CD4-positive, CD25-positive, alpha-beta regulatory T cell (primary cell): ENCODE measurements around the gene CLCN1. TPM values are rescaled to one million over a fixed set of nuclear protein-coding genes. Genes with fewer than 3 reads are reported as not detected.
A peak's percentile ranks its signal among the peaks of the same experiment; 100 is the strongest.

Experiments used
- ATAC-seq, 2 donors: fragments of 150-1000 bp; cut with Tn5 transposase; one replicate each; pipeline ENCODE4 v1.10.0; 2021; ENCODE audit warnings: low read depth in 2 of 2, moderate number of reproducible peaks in 2 of 2, moderate library complexity in 1 of 2
- DNase-seq, 3 donors: peaks; one replicate each; pipeline versions ENCODE4 v3.0.0 to v3.0.0-alpha.2; 2012 to 2022; ENCODE audit warnings: mixed read lengths in 1 of 3
- H3K27ac ChIP-seq: one replicate; pipeline ENCODE4 v1.7.0; 2013; ENCODE audit warnings: mild to moderate bottlenecking, low read length; ENCODE audit not compliant: insufficient read depth, poor library complexity, severe bottlenecking
- H3K27me3 ChIP-seq: one replicate; pipeline ENCODE4 v1.7.0; 2013; ENCODE audit warnings: low read length; ENCODE audit not compliant: control insufficient read depth, insufficient read depth
- H3K36me3 ChIP-seq: one replicate; pipeline ENCODE4 v1.7.0; 2013; ENCODE audit warnings: mild to moderate bottlenecking, low read length, moderate library complexity; ENCODE audit not compliant: control insufficient read depth, insufficient read depth
- H3K4me1 ChIP-seq: 2 replicates; pipeline ENCODE4 v1.7.0; 2013; ENCODE audit warnings: mild to moderate bottlenecking, low read length; ENCODE audit not compliant: insufficient read depth, control insufficient read depth, poor library complexity, severe bottlenecking
- H3K4me3 ChIP-seq: one replicate; pipeline ENCODE4 v1.7.0; 2013; ENCODE audit warnings: low read depth, mild to moderate bottlenecking, low read length, moderate library complexity
- H3K9me3 ChIP-seq, 2 experiments: 1 replicate in 1 of 2; 2 replicates in 1 of 2; pipeline ENCODE4 v1.7.0; 2013; ENCODE audit warnings: low read length in 2 of 2, mild to moderate bottlenecking in 1 of 2, moderate library complexity in 1 of 2; ENCODE audit not compliant: control insufficient read depth in 2 of 2
- H3K27ac Mint-ChIP-seq, 3 donors: one replicate each; pipeline ENCODE4 v1.8.0; 2020 to 2022; ENCODE audit warnings: mild to moderate bottlenecking in 3 of 3, mixed read lengths in 3 of 3, moderate library complexity in 2 of 3
- H3K27me3 Mint-ChIP-seq: one replicate; pipeline ENCODE4 v1.8.0; 2022; ENCODE audit warnings: mild to moderate bottlenecking, mixed read lengths
- H3K36me3 Mint-ChIP-seq: one replicate; pipeline ENCODE4 v1.8.0; 2020; ENCODE audit warnings: mixed read lengths
- H3K4me1 Mint-ChIP-seq, 4 donors: one replicate each; pipeline ENCODE4 v1.8.0; 2020 to 2022; ENCODE audit warnings: mixed read lengths in 4 of 4, mild to moderate bottlenecking in 1 of 4
- H3K4me3 Mint-ChIP-seq, 4 donors: one replicate each; pipeline ENCODE4 v1.8.0; 2020 to 2022; ENCODE audit warnings: mild to moderate bottlenecking in 4 of 4, mixed read lengths in 4 of 4, moderate library complexity in 3 of 4
- H3K9me3 Mint-ChIP-seq, 7 donors: one replicate each; pipeline ENCODE4 v1.8.0; 2020 to 2022; ENCODE audit warnings: mixed read lengths in 7 of 7, mild to moderate bottlenecking in 3 of 7, moderate library complexity in 2 of 7
- polyA plus RNA-seq, 4 donors: library from polyadenylated mRNA; unstranded; fragments of 300-500 nt; fragmentation: Illumina TruSeq; gene quantifications; one replicate each; pipeline ENCODE4 v1.2.3, GENCODE V29; 2021
- total RNA-seq: library from RNA; stranded (reverse); gene quantifications from one replicate; pipeline ENCODE4 v1.2.3, GENCODE V29; 2022

The CLCN1 gene
- total and polyA plus RNA-seq, 5 donors from 2014 or later: 0.05 TPM; not detected in 4

DNA sequence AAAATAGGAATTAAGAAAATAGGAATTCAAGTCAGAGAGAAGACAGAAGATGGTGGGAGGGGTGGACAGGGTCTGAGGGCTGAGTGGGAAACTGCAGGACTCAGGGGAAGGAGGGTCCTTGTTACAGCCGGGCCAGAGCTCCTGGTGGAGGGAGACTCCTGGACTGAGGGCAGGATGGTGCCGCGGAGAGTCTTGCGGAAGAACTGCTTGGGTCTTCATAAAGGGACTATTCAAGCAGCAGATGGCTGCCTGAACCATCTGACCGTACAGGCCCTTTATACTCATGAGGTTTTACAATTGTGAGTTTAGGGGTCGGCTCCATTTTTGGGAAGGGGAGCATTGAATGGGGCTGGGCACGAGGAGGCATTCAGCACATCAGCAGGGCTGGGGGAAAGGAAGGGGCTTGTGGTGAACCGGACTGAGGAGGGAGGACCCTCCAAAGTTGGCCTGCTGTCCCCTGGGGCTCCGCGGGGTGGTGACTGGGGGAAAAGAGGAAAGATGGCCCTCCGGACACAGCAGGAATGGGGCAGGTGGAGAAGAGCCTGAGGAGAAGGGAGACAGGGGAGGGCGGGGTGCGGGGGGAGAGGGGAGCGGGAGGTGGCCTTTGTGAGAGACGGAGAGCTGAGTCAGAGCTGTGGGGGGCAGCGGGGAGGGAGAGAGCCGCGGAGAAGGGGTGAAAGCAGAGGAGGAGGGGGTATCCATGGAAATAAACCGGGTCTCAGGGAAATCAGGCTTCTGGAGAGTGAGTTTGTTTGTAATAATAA lies 45.1 kb downstream of the CLCN1 start:
- no peaks in the 10 kb centered on the region for H3K9me3 ChIP-seq
- no peaks in the 10 kb centered on the region for H3K36me3 ChIP-seq
- H3K27ac Mint-ChIP-seq: peak overlapping the region in 1 of 3 donors; percentile 62
- DNase-seq (no peak), ATAC-seq (no peak)
- H3K9me3 Mint-ChIP-seq: no peaks in the 10 kb centered on the region
- H3K36me3 Mint-ChIP-seq: peaks cover 2% of the 10 kb centered on the region
- H3K4me1 ChIP-seq: peaks cover 19% of the 10 kb centered on the region
- no peak overlapping the region for H3K27ac ChIP-seq
- peak overlapping the region; percentile 76 to 87 (median 85) for H3K4me3 Mint-ChIP-seq
- peaks cover 23% of the 10 kb centered on the region for H3K27me3 ChIP-seq
- peaks cover 60% of the 10 kb centered on the region for H3K27me3 Mint-ChIP-seq
- H3K4me3 ChIP-seq: no peak overlapping the region
- peaks cover 5 to 25% (median 12%) of the 10 kb centered on the region in 4 donors for H3K4me1 Mint-ChIP-seq

DNA sequence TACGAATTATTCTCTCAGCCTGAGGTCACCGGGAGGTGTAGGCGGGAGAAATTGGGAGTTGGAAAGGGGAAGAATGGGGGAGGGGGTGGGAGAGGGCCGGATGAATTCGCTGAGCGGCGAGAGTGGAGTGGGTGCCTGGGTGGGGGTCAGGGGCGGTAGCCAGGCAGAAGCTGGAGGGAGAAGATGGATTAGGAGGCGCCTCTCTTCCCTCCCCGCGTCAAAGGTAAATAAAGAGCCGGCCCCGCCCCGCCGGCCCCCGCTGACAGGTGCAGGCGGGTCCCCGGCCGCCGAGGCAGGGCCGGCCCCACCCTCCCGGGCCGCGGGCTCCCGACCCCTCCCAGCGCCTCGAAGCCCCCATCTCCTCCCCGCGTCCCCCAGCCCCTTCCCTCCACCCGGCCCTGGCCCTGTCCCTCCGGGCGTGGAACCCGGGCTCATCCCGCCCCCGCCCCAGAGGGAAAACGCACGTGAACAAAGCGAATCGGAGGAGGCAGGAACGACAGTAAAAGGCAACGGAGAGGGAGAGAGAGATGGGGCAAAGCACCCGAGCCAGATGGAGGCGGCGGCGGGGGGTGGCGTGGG lies 45.7 kb downstream of the CLCN1 start:
- Mint-ChIP-seq H3K9me3 (no peaks in the 10 kb centered on the region), H3K27ac (no peak overlapping the region), H3K27me3 (peaks cover 63% of the 10 kb centered on the region), H3K4me1 (peaks cover 5 to 25% (median 12%) of the 10 kb centered on the region in 4 donors), H3K36me3 (peaks cover 2% of the 10 kb centered on the region), H3K4me3 (peak overlapping the region; percentile 52 to 91 (median 84))
- Histone ChIP-seq H3K27me3 (peaks cover 24% of the 10 kb centered on the region), H3K27ac (no peak overlapping the region), H3K9me3 (no peaks in the 10 kb centered on the region), H3K36me3 (no peaks in the 10 kb centered on the region), H3K4me3 (no peak overlapping the region), H3K4me1 (peaks cover 19% of the 10 kb centered on the region)
- no peak for DNase-seq
- peak in 1 of 2 donors; percentile 9 for ATAC-seq

DNA sequence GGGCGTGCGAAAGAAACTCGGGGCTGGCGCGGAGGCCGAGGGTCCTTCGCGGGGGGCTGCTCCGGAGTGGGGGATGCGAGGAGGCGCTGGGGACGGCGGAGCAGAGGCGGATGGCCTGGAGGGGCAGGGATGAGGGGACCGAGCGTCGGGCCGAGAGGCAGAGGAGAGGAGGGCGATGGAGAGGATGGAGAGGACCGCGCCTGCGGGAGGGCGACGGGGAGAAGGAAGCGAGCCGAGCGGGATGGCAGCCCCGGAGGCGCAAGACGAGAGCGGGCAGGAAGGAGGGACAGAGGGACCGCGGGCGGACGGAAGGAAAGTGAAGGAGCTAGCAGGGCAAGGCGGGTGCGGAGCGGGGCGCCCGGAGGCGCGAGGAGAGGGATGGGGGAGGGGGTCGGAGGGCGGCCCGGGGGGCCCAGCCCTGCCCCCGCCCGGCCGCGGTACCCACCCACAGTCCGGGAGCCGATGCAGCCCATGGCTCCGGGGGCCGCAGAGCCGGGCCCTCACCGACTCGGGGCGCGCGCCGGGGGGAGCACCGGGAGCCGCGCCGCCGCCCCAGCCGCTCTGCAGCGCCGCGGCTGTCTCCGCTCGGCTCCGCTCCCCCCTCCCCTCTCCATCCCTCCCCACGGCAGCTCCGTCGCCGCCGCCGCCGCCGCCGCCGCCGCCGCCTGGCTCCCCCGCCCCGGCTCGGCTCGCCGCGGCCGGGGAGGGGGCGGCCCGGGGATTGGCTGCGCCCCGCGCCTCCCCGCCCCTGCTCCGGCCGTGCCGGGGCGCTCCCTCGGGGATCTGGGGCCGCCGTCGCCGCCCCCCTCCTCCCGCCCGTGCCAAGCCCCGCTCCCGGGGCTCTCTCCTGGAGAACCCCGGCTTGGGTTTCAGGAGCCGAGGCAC lies 46.5 kb downstream of the CLCN1 start, which contains the start of gene FAM131B:
Gene FAM131B, minus strand, starts transcription at position 583 of the 885 bp plus-strand sequence. Its CDS starts 110 bp downstream, at position 473.
- Mint-ChIP-seq H3K27ac (peak within 1 kb of the TSS in 1 of 3 donors; percentile 65), H3K36me3 (peaks cover 2% of the 10 kb centered on the region), H3K4me3 (peak within 1 kb of the TSS; percentile 74 to 91 (median 84)), H3K4me1 (peaks cover 5 to 25% (median 12%) of the 10 kb centered on the region in 4 donors), H3K27me3 (peaks cover 68% of the 10 kb centered on the region), H3K9me3 (no peaks in the 10 kb centered on the region)
- Histone ChIP-seq H3K4me3 (no peak within 1 kb of the TSS), H3K9me3 (no peaks in the 10 kb centered on the region), H3K4me1 (peaks cover 19% of the 10 kb centered on the region), H3K27ac (no peak within 1 kb of the TSS), H3K36me3 (no peaks in the 10 kb centered on the region), H3K27me3 (peaks cover 29% of the 10 kb centered on the region)
- peak; percentile 52 to 55 for ATAC-seq
- DNase-seq: peak in 2 of 3 donors; percentile 38

DNA sequence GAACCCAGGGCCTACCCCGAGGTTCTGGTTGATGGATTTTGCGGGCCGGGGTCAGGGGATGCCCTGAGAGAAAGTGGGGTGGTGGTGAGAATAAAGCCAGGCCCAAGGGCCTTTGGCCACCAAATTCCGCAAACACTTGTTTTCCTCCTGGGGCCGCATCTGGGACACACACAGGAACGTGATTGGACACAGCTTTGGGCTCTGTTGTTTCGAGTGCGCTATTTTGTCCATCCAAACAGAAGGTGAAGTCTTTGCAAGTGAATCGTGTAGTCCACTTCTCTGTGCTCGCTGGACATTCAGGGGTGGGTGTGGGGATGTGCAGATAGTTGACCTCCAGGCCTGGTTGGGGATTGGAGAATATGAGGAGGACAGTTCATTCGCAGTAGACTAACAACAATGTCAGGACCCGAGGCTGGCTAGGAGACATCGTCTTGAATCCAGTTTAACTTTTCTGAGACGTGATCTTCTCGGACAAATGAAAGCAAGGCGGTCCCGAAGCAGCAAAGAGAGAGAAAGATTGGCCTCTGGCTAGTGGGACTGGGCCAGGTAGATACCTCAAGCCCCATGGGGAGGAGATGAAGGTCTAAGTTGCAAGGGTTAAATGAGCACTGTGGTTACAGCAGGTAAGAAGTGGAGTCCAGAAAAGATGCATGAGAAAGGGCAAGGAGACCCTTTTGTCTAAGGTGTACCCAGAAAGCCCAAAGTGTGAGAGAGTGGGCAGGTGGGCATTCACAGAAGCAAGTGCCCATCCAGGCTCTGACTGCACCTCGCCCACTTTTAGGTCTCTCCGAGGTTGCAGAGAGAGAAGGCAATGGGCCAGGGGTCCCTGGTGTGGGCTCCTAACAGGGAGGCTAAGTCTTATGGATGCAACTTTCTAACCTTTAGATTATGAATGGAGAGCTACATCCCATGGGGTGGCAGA lies 47.4 kb downstream of the CLCN1 start:
- H3K27ac ChIP-seq: no peak overlapping the region
- no peaks in the 10 kb centered on the region for H3K36me3 ChIP-seq
- H3K9me3 ChIP-seq: no peaks in the 10 kb centered on the region
- Mint-ChIP-seq H3K27me3 (peaks cover 68% of the 10 kb centered on the region), H3K4me1 (peaks cover 5 to 23% (median 12%) of the 10 kb centered on the region in 4 donors), H3K9me3 (no peaks in the 10 kb centered on the region), H3K27ac (peak overlapping the region in 1 of 3 donors; percentile 65), H3K4me3 (peak overlapping the region; percentile 72 to 82 (median 74)), H3K36me3 (peaks cover 2% of the 10 kb centered on the region)
- H3K4me1 ChIP-seq: peaks cover 19% of the 10 kb centered on the region
- H3K27me3 ChIP-seq: peaks cover 29% of the 10 kb centered on the region
- H3K4me3 ChIP-seq: no peak overlapping the region
- no peak for DNase-seq
- ATAC-seq: no peak

DNA sequence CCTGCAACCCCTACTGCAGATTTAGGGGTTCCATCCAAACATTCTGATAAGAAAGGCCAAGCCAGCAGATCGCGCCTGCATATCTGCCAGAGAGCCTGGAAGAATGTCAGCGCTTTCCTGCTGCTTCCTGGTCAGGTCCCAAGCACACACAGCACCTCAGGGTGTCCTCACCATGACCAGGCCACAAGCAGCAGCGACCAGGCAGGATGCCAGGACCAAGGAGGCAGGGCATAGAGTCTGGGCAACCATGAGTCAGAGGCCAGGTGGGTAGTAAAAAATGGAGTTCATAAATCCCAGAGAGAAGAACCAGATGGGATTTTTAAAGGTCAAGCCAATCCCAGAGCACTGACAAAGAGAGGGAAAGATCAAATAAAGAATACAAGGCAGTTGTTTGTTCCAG lies 52.1 kb downstream of the CLCN1 start:
- Histone ChIP-seq H3K36me3 (no peaks in the 10 kb centered on the region), H3K4me3 (no peak overlapping the region), H3K27ac (no peak overlapping the region), H3K9me3 (no peaks in the 10 kb centered on the region), H3K4me1 (peaks cover 17% of the 10 kb centered on the region), H3K27me3 (peaks cover 25% of the 10 kb centered on the region)
- Mint-ChIP-seq H3K9me3 (no peaks in the 10 kb centered on the region), H3K27ac (no peak overlapping the region), H3K4me3 (no peak overlapping the region), H3K27me3 (peaks cover 45% of the 10 kb centered on the region), H3K4me1 (peaks cover 9 to 20% (median 17%) of the 10 kb centered on the region in 4 donors), H3K36me3 (no peaks in the 10 kb centered on the region)
- DNase-seq (no peak), ATAC-seq (no peak)

DNA sequence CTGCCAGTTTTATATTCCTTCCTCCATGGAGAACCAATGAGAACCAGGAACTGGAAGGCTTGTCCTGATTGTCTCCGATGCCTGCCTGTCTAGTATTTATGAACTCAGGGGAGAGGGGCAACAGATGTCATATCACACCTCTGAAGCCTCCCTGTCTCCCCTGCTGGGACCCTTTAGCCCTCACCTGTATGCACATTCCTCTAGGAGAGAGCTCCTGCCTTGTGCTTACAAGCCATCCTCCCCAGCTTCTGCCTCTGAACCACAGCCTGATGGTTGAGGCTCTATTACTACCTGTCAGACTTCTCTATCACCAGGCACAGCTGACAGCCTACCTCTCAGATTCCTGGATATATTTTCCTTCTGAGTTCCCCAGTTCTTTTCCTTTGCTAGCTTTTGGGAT lies 52.5 kb downstream of the CLCN1 start:
- Mint-ChIP-seq H3K4me1 (peaks cover 9 to 18% (median 14%) of the 10 kb centered on the region in 4 donors), H3K27ac (no peak overlapping the region), H3K4me3 (no peak overlapping the region), H3K36me3 (no peaks in the 10 kb centered on the region), H3K9me3 (no peaks in the 10 kb centered on the region), H3K27me3 (peaks cover 41% of the 10 kb centered on the region)
- no peaks in the 10 kb centered on the region for H3K9me3 ChIP-seq
- H3K4me3 ChIP-seq: no peak overlapping the region
- peaks cover 13% of the 10 kb centered on the region for H3K4me1 ChIP-seq
- no peak for ATAC-seq
- no peak for DNase-seq
- no peaks in the 10 kb centered on the region for H3K36me3 ChIP-seq
- peaks cover 20% of the 10 kb centered on the region for H3K27me3 ChIP-seq
- H3K27ac ChIP-seq: no peak overlapping the region
